KG1 (cell line): ENCODE results near the gene RNF213.

Experiments
- DNase-seq: peaks from one replicate; lab custom pipeline; 2025; lab: John Stamatoyannopoulos, UW

The RNF213 gene

DNA sequence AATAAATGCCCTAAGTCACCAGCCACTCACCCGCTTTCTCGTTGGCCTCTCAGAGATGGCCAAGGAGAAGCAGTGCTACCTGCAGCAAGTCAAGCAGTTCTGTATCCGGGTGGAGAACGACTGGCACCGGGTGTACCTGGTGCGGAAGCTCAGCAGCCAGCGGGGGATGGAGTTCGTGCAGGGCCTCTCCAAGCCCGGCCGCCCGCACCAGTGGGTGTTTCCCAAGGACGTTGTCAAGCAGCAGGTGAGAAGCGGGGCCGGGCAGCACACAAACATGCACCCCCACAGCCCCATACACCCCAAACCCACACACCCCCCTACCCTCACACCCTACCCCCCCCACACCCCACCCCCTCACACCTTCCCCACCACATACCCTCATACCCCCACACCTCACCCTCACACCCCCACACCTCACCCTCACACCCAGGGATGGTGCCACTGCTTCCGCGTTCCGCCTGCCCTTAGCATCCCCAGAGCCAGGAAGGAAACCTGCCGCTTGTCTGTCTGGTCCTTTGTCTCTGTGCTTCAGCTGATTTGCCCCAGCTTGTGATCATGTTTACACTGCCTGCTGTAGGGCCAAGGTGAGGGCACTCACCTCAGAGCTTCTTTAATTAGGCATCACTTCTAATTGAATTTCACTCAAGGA, 112.4 kb downstream of the RNF213 start:
- no peak for DNase-seq

DNA sequence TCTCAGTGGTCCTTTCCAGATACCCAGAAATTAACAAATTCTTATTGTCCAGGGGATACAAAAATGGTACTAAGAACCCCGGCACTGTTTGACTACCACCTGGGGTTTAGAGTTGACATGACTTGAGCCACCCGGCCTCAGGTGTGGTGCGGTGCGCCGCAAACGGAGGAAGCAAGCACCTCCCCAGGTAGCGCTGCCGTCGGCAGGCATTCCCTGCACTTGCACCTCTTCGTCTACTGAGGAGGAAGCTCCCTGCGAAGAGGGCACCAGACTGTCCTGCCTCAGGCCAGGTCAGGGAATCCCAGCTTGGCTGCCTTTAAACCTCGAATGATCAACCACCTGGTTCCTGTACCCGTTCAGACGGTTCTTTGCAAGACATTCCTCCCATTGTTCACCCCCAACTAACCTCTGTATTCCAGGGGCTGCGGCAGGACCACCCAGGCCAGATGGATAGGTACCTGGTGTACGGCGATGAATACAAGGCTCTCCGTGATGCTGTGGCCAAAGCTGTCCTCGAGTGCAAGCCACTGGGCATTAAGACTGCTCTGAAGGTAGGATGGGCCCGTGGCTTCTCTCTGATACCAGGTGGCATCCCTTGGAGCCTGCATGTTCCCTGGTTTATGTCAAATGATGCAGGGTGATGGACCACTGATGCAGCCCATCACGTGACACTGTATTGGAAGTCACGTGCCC, 113.5 kb downstream of the RNF213 start:
- DNase-seq, result no peak

DNA sequence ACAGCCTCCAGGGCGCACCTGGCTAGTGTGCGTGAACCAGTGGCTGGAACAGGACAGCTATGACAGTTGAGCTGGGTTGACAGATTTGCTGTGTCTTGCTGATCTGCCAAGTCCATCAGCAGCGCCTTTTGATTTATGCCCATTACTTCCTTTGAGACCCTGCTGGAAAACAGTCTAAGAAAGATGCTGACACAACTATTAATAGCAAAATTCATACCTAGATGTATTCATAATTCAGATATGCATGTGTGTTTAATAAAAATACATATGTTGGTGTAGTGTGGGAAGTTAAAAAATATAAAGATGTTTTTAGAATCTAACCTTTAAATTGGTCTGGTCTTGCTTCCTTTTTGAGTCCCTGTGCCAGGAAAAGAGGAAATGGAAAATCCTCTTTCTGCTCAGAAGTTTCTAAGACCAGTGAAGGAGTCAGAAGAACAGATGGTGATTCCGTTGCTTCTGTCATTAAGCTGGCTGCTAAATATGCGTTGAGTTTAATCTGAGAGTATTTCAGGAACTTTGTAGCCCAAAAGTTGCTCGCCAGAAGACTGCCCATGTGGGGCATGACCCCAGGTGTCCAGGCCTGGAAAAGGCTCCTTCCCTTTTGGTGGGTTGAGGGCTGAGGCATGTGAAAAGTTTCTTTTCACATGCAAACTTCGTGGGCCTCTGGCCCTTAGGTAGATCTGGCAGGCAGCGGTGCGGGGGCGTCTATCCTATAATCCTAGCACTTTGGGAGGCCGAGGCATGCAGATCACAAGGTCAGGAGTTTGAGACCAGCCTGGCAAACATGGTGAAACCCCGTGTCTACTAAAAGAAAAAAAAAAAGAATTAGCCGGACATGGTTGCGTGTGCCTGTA, 114.3 kb downstream of the RNF213 start:
- DNase-seq, result no peak

DNA sequence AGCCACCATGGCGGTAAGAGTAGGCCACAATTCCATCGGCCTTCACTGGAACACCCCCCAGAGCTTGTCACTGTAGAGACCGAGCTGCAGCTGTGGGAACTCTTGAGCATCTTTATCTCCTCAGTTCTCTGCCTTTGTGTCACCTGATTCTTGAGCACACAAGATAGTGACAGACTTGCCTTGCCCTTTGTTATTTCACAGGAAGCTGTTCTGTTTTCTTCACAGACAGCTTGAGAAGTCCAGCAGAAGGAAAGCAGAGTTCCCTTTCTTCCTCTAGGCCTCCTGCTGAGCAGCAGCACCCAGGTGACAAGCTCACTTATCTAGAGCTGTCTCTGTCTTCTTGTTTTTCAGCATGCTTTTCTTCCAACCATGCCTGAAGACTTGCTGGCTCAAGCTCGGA, 115.9 kb downstream of the RNF213 start:
- DNase-seq, result no peak

DNA sequence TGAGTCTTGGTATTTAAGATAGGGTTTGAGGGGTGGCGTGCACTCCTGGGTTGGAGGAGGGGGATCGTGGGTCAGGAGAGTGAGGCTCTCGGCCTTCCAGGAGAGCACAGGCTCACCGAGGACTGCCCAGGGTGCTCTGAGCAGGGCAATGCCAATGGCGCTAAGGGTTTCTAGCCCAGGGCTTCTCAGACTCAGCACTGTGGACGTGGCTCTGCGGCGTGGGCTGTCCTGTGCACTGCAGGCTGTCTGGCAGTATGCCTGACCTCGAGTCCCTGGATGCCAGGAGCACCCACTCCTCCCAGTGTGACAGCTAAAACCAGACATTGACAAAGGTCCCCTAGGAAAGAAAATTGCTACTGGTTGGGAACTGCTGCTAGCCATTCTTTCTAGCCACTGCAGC, 117.1 kb downstream of the RNF213 start:
- no peak for DNase-seq

DNA sequence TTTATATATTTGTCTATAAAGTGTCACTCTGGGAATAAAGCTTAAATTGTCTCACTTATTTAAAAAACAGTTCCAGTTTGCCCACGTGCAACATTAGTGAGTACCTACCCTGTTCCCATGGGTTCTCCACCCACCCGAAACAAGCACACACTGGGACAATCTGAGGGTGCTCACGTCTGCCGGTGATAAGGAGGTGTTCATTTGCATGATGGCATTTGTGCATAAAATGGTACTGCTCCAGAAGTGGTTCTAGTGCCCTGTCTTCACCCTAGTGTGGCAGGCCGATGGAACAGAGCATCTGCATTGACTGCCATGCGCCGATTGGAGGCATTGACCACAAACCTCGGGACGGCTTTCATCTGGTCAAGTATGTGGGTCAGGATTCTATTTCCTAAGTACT, 118.7 kb downstream of the RNF213 start:
- no peak for DNase-seq

DNA sequence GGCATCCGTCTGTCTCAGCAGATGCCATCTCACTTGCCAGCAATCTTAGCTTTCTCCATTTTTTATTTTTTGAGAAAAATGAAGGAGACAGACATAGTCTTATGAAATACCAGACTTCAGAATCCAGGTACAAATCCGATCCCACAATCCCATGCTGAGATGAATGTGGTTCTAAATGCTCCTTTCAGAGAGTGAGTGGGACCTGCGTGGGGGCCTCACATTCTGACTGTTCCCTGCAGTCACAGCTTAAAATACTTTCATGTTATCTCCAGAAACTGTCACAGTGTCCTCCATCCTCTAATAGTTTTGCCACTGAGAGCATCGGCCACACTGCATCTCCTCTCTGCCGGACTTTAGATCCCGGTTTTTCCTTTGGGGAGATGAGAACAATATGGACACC, 119.4 kb downstream of the RNF213 start:
- DNase-seq, result no peak

DNA sequence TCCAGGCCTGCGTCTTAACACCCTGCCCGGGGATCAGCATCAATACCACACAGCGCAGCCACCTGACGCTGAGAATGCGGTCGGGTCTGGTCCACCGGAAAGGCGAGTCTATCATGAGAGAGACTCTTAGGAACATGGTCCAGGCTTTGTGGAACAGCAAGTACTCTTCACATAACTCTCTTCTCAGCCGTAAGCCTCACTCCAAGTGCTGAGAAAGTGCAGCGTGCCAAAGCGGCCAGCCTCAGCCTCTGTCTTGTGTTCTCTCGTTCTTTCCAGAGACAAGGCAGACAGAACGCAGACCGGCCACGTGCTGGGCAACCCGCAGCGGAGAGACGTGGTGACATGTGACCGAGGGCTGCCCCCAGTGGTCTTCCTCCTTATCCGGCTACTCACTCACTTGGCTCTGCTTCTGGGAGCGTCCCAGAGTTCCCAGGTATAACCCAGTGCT, 119.9 kb downstream of the RNF213 start:
- no peak for DNase-seq

DNA sequence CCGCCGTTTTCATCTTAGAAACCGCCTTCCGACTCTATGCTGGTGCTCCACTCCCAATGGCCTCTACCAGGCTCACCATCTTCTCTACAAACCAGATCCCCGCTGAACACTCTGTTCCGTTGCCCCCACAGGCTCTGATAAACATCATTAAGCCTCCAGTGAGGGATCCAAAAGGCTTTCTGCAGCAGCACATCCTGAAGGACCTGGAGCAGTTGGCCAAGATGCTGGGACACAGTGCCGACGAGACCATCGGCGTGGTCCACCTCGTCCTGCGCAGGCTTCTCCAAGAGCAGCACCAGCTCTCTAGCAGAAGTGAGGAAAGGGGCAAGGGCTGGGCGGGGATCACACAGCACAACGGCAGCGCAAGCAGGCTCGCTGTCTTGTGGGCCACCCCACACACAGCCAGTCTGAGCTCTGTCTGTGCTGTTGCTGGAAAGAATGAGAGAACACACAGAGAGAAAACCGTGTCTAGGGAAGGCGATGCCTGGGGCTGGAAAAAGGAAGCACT, 120.8 kb downstream of the RNF213 start:
- DNase-seq, result no peak

DNA sequence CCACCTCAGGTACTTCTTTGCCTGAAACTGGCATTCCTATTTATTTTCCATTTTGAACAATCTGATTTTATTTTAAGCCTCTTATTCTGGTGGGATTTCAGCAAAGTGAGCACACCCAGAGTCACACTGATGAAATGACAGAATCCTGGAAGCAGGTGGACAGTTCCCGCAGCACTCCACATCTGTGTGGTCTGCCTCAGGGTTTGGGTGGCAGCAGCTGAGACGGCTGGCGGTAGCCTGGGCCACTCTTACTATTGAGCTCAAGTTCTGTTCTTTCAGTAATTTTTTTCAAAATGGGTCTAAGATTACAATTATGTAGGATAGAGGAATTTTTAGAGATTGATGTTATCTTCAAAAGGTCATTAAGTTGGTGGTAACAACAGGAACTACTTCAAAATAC, 121.8 kb downstream of the RNF213 start:
- DNase-seq, result no peak

DNA sequence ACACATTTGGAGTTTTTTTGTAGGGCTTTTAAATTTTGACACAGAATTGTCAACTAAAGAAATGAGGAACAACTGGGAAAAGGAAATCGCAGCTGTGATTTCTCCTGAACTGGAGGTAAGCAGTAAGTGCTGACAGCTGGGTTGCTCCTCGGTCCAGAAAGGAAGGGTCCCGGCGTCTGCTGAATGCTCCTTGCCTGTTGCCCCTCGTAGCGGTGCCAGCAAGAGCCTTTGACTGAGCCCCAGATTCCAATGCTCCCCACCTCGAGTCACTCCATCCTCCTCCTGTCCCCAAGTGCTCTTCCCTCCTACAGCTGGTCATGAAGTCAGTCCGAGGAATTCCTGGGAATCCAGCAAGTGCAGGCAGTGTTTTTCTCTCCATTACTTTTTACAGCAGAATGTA, 122.3 kb downstream of the RNF213 start:
- DNase-seq, result no peak

DNA sequence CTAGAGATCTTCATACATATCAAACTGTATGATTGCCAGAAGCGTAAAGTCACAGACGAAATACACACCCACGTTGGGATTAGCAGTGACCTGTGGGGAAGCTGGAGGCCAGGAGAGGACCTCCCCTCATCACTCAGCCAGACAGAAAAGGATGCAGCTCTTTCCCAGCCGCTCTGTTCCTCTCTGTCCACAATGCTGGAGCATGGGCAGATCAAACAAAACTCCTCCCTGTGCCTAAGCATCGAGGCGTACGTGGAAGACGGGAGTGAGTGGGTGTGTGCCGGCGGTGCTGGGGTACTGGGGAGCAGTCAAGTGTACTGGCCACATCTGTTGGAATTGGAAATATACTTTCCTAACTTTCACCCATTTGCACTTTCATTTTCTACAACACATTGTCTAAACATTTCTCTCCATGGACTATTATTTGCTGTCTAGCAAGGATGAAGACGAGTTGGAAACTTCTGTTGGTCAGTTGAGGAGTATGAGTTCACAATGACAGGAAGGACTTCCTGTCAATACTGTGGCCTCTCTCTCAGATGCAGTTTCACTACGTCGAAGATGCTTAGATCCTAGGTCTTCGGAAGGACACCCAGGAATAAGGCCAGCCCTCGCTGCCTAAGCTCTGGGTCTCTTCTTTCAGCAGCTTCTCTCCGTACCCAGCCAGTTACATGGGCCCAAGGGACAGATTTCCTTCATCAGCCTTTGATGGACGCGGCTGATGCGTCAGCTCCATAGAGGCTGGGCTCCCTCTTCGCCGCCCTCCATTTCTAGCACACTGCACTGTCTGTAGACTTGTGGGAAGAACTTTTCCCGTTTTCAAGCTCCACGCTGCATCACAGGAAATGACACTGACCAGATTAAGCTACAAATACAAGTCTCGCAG, 123.7 kb downstream of the RNF213 start:
- no peak for DNase-seq

DNA sequence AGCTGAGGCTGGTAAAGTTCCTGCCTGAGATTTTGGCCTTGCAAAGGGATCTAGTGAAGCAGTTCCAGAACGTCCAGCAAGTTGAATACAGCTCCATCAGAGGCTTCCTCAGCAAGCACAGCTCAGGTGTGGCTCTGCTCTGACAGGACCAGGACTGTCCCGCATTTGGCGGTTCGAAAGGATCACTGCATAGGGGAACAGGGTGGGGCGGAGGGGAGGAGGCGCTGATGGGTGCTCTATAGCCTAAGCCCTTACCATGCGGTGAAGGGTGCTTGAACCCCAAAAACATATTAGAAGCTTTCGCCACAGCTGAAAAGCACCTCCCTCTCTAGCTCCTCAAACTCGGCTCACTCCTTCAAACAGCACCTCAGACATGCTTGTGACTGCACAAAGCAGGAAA, 124.4 kb downstream of the RNF213 start:
- DNase-seq, result no peak

DNA sequence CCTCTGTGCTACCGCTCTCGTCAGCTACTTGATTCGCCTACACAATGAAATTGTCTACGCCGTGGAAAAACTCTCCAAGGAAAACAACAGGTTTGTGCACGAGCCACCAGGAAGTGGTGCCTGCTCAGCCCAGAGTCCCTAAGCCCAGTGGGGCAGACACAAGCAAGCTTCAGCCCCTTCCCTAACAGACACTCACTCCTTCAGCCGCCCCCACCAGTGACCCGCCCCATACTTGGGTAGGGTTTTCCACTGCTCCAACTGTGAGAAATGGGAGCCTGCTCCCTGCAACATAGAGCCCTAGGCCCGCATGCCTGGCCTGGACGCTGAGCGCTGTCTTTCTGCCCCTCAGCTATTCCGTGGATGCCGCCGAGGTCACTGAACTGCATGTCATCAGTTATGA, 125.7 kb downstream of the RNF213 start:
- DNase-seq, result no peak

DNA sequence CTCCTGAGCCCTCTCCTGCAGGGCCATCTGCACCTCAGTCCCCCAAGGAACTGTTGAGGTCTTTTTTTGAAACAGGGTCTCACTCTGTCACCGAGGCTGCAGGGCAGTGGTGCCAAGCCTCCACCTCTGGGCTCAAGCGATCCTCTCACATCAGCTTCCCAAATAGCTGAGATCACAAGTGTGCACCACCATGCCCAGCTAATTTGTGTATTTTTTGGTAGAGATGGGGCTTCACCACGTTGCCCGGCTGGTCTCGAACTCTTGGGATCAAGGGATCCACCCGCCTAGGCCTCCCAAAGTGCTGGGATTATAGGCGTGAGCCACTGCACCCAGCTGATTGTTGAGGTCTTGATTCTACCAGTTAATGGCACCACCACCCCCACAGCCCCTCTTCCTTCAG, 126.4 kb downstream of the RNF213 start:
- DNase-seq, result no peak

DNA sequence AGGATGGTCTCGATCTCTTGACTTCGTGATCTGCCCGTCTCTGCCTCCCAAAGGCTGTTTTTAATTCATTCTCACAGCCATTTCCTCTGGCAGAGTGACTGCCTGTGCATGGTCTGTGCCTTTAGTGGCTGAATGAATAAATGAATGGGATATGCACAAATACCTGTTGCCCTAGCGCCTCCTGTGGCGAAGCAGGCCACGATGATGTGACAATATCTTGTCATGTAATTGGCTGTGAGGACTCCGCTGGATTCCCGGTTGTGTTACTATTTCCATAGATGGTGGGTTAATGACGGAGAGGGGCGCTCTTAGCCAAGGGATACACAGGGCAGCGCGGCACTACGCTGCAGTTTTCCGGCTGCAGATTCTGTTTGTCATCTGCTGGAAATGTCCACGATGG, 127.5 kb downstream of the RNF213 start:
- DNase-seq, result no peak

DNA sequence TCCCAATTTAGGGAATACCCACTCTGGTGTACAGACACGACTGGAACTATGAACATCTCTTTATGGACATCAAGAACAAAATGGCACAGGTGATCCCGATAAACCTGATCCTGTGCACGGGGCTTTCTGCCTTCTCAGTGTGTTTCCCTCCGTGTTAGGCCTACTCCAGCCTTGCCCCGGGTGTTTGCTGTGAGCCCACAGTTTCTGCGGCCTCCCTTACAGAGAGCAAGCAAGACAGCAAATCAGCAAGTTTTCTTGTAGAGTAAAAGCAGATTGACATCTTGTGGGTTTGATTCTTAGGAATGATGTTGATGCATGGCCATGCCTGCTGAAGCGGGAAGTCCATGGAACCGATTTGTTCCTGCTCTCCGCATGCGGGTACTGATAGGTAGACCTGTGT, 127.9 kb downstream of the RNF213 start:
- no peak for DNase-seq

DNA sequence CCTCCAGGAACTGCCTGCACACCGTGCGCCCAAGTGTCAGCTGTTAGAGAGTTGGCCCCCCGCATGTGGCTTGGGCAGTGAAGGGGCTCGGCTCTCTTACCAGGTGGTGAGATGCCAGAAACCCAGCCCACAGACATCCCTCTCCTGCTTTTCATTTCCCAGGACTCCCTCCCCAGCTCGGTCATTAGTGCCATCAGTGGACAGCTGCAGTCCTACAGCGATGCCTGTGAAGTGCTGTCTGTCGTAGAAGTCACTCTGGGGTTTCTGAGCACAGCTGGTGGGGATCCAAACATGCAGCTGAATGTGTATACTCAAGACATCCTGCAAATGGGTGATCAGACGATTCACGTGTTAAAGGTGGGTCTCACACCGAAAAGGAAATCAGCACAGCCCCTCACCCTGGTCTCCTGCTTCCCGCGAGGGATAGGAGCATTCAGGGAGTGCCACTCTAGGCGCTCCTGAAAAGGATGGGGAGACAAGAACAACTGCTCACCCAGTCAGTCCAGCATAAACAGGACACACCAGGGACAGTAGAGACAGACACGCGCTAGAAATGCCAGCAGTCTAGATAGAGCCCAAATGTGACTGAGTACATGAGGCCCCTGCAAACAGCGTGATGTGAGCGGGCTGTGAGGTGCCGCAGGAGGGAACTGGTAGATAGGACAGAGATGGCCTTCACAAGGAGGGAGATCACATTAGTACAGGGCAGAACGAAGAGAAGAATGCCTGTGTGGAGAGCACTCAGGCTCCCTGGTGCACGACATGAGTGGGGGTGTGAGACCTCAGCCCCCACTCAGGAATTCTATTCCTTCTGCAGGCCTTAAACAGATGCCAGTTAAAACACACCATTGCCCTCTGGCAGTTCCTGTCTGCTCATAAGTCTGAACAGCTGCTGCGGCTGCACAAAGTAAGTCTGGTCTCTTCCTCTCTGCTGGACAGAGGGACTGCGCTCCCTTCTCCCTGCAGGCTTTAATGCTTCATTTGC, 128.7 kb downstream of the RNF213 start:
- no peak for DNase-seq

DNA sequence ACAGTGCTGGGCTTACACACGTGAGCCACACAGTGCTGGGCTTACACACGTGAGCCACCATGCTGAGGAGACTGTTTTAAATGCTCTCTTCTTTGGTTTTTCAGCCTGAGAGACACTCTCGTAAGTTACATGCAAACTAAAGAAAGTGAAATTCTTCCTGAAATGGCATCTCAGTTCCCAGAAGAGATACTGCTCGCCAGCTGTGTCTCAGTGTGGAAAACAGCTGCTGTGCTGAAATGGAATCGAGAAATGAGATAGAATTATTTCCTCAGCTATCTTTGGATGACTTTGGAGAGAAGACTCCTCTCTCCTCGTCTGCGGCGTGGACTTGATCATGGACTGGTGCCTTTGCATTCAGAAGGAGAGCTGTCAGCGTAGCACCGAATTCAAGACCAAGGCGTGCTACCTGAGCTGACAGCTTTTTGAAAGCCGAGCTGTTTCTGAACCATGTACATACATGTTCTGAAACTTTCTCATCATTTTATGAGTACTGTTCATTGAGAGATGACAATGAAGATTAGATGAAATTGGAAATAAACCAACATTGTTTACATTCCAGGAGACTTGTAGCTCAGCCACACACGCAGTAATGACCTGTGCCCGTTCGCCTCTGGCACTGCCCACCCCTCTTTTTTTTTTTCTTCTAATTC, 132.7 kb downstream of the RNF213 start:
- DNase-seq, result no peak

DNA sequence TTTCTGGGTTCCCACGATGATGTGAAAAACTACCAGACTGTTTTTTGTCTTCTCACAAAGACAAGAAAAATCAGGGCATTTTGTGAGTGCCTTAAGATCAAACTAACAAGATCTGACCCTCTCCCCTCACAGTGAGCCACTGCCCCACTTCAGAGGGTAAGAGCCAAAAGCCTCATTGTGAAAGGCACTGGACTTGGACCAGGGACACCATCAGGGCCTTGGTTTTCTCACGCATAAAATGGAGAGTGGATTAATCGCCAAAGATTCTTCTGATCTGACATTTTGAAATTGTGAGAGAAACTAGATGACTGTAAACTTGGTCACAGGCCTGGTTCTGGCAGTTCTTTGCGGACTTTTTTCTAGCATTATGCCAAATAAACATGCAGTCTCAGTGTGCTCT, 133.3 kb downstream of the RNF213 start:
- DNase-seq, result no peak
